ENCODE results near the gene UST.
"Not testable (repeated sequence)": the region's sequence is repeated elsewhere in the genome, so short reads cannot be mapped to it uniquely, and the experiment has no call there.

UST gene

DNA sequence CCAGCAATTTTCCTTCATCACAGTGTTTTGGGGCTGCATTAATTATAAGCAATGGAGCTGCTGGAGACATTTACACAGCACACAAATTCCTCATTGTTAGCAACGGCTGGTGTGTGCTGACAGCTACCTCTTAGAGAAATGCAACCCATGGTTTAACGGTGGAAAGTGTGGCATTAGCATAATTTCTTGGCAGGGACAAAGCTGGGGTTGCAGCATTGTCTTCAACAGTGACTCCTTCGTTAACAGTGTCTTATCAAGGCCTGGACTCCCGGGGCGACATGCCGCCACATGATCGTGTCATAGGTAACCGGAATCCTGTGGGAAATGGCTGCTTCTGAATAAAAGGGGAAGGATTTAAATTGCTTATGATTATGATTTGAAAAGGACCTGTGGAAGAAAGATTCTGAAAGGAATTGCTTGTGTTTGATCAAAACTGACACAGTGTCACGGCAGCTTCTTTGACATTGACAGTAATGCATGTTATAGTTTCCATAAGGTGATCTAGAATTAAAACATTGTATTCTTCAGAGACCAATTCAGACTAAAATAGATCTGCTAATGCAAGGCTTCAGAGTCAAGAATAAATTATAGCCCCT, 128.0 kb downstream of the UST start:
- DNase-seq = no peak

DNA sequence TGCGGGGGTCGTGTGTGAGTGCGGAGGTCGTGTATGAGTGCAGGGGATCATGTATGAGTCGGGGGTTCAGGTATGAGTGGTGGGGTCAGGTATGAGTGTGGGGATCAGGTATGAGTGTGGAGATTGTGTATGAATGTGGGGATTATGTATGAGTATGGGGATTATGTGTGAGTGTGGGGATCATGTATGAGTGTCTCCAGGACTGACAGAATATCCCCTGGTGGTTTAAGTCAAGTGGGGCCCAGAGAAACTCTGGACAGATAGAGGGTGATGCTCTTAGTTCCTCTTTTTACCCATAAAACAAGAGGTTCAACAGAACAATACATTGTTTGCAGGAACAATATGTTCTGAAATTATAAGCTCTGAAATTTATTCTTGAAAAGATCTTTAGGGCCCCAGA, 131.9 kb downstream of the UST start:
- DNase-seq = no peak

DNA sequence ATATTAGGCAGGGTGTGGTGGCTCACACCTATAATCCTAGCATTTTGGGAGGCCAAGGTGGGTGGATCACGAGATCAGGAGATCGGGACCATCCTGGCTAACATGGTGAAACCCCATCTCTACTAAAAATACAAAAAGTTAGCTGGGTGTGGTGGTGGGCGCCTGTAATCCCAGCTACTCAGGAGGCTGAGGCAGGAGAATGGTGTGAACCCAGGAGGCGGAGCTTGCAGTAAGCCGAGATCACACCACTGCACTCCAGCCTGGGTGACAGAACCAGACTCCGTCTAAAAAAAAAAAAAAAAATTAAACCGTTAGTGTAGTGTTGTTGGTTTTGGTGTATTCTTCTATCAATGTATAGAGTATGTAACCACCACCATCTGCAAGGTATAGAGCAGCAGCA, 133.9 kb downstream of the UST start:
- not testable (repeated sequence) for DNase-seq

DNA sequence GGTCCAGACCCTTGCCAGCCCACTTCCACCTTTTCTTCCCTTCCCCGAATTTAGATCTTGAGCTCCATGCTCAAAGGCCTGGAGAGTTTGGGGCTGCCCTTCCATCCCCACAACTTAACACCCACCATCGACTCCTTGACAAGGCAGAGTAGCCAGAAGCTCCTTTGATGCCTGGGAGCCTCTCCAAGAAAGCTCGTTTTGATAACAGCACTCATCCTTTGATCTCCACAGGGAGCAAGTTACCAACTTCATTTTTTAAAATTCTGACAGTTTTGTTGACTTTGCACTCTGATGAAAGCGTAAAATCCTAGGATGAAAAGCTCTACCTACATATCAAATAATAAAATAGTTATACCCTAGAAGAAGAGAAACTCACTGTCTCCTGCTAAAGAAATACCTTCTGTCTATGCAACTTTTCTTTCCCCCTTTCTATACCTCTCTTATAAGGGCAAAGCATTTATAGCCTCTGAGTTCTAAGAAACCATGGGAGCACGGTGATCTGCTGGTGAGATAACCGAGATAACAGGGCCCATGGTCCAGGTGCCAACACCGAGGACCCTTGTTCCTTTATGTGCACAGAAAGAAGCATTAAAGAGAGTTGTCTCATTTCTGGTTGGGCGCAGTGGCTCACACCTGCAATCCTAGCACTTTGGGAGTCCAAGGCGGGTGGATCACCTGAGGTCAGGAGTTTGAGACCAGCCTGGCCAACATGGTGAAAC, 134.9 kb downstream of the UST start:
- no peak for DNase-seq

DNA sequence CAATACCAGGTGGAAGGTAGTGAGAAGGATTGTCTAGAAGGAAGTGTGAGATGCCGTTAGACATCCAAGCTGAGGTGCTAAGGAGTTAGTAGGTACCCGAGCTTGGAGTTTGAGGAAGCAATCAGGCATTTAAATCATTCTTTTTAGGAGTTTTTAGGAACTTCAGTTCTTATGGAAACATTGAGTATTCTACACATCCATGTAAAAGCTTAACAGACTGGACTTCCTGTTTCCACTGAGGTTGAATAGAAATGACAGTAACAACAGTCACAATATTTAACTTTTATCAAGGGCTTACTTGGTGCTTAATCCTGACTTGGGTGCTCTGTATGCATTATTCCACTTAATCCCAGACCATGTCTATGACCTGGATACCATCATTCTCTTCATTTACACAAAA, 136.4 kb downstream of the UST start:
- DNase-seq = no peak

DNA sequence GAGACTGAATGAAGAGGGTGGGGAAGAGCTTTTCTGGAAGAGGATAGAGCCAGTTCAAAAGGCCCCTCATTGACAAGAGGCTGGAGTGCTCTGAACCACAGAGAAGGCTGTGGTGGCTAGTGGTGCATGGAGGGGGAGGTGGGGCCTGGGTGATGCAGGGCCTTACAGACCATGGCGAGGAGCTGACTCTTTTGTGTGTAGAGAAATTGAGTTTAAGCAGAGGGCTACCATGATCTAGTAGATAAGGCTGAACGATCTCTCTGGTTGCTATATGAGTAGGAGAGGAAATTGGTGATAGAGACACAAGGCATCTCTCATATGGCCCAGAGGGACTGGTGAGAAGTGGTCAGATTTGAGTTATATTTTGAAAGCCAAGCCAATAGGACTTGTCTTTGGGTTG, 137.6 kb downstream of the UST start:
- DNase-seq = no peak

DNA sequence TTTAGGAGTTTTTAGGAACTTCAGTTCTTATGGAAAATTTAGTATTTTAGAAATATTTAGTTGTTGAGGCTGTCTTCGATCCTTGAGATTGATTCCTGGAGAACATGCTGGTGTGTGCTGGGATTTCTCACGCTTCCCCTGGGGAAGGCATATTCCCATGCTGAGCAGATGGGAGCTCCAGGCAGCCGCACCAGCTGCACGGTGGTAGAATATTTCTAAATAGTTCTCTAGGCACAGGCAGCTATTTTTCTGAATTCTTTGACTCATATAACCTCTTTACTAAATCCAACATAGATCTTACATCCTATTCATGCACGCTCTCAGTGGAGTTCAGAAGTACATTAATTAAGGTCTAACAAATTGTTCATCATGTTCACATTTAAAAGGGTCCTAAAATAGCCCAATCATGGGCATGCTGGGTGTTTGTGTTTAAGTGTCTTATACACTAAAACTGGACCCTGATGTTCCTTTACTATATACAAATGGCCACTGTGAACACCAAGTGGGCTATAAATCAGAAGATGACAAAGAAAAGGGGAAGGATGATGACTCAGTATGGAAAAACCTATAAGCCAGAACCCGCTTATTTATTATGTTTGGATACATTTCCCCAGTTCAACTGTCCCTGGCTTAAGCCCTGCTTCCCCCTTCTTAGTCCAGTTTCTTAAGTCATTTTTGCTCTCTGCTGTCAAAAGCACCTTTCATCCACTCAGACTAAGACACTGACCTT, 138.5 kb downstream of the UST start:
- DNase-seq = no peak

DNA sequence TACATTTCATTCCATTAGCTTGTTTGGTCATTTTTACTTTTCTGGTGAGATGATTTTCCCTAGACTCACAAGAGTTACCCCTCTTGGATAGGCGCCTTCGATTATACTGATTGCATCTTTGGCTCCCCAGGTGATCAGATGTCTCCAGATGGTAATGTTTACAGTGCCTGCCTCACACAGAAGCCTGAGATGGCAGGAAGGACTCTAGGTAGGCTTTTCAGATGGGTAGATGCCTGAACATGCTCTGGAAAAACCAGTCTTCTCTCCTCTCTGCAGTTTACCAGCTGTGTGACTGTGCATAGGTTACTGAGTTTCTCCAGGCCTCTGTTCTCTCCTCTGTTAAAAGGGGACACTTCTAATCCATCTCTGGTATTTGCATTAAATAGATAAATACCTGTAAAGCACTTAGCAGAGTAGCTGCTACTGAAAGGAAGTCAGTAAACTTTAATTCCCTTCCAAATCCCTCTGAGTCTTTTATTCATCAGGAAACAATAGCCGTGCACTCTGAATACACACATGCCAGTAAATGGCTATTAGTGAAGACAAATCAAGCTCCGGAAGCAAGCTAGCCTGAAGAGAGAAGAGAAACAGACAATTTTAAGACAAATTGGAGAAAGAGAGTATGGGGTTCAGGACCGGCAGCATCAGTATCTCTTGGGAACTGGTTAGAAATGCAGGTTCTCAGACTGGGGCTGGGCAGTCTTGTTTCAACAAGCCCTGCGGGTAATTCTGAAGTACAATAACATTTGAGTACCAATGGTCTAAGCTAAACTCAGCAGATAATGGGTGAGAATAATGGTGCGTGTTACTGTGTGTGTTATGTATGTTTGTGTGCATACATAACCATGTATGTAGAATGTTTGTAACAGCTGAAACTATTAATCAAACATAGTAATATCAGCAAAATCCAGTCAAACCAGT, 139.4 kb downstream of the UST start:
- no peak for DNase-seq

DNA sequence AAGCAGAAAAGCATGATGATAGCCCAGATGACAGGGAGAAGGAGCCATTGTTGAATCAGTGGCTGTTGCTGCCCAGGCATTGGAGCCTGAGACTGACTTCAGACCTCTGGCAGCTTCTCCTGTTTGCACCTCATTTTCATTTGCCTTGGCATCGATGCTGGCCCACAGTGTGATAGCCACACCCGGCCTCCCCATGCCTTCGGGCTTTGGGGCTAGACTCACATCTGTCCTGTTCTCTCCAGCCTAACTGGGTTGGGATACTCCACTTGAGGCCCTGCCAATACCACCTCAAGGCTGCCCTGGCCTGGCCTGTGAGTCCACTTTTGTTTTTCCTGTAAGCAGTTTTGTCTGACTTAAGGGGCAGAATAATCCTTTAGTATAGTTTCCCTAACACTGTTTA, 140.4 kb downstream of the UST start:
- no peak for DNase-seq

DNA sequence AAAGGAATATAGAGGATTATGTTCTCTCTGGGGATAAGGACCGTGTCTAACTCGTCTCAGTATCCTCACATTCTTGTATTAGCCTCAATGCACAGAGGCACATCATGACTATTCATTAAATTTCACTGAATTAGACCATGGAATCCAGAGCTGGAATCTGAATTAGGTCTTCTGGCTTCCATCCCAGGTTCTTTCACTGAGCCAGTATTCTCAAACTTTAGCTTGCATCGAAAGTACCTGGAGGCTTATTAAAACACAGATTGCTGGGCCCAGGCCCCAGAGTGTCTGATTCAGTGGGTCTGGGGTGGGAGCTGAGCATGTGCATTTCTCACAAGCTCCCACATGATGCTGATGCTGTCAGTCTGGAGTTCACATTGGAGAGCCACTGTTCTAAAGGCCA, 142.0 kb downstream of the UST start:
- DNase-seq = no peak

DNA sequence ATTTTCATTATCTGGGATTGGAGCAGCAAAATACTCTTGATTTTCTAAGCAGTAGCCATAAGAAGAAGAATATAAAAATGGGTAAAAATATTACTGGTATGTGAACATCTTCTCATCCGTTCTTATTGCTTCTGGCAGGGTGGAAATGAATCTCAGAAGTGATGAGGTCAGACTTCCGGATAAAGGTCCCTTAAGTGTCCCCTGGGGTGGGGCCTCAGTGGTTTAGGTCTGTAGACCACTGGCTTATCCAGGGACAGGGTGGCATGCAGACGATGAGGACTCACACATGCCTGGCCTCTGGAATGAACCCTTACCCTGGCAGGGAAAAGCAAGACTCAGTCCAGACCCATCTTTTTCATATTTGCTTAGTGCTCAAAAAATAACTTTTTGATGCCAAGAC, 143.3 kb downstream of the UST start:
- no peak for DNase-seq

DNA sequence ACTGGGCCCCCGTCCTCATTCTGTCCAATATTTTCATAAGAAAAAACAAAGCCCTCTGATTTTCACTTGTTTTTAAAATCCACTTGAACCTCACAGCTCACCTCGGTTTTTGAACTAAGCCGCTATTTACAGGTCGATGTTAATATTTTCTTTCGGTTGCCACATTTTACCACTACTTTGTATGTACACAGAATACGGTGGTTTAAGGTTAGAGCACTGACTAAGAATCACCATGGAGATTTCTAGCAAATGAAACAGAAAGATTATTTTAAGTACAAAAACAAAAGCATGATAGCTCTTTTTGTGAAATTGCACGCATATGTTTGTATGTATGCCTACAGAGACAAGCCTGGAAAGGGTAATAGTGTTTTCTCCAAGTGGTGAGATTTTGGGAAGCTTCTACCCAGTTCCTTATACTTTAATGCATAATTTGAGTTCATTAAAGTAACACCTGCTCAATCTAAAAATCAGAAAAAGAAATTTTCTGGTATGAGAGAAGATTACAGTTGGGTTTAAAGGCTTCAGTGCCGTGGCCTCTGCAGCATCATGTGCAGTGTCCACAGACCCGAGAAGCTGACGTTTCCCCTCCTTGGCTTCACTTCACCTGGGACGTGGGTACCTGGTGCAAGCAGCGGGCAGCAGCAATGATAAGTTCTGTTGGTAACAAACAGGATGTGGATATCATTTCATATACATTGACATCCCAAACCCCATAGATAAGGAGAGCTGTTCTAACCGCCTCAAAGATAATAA, 144.0 kb downstream of the UST start:
- DNase-seq = no peak

DNA sequence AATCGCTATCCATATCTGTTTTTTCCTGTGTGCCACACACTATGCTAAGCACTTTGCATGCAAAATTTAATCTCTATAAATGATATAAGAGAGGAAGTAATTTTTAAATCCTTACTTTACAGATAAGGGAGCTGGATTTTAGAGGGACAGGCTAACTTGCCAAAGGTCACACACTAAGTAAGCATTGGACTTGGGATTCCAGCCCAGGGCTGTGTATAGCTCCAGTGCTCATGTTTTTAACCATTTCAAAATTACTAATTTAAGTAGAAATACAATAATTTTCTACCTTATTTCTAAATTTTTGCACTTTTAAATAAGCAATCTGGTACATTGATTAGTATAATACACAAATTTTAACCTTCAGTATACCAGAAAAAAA, 144.6 kb downstream of the UST start:
- DNase-seq = no peak

DNA sequence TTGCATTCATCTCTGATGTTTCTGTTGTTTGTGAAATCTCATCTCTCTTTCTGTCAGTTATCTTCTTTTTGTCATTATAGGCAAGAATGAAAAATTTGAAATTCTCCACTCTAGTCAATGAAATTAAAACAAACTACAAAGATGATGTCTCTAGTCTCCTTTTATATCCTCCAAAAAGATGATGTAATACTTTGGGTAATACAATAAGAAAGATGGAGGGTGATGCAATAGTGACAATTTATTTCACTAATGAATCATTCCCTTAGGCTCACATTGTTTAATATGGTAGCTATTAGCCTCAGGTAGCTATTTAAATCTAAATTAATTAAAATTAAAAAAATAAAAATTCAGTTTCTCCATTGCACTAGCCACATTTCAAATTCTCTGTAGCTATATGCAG, 145.4 kb downstream of the UST start:
- no peak for DNase-seq

DNA sequence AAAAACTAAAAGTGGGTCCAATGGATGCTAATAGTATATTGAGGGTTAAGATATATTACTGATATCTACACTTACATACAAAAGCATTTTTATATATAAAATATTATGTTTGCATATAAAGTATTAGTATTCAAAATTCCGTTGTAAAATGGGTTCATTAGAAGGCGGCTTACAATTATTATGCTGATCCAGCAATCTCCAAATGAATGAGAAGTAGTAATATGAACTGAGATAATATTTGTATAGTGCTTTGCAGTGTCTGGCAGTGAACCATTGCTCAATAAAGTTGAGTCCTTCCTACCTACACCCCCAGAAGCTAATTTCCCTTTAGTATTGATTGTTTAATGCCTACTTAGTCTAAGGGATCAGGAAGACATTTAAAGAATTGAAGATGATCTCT, 146.2 kb downstream of the UST start:
- no peak for DNase-seq

DNA sequence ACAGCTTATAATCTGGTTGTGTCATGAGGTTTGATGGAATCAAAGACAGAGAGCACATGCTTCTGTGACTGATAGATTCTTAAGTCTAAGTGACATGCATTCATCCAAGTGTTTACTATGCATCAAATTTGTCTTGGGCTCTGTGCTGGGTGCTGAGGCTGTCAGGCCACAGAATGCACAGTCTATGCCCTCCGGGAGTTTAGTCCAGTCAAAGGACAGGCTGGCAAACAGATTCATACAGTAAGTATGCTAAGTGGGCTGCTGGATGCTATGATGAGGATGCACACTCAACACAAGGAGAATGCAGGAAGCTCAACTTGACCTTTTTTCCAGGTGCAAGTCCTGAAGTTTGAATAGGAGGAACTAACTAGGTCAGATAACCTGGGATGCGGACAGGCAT, 146.7 kb downstream of the UST start:
- no peak for DNase-seq

DNA sequence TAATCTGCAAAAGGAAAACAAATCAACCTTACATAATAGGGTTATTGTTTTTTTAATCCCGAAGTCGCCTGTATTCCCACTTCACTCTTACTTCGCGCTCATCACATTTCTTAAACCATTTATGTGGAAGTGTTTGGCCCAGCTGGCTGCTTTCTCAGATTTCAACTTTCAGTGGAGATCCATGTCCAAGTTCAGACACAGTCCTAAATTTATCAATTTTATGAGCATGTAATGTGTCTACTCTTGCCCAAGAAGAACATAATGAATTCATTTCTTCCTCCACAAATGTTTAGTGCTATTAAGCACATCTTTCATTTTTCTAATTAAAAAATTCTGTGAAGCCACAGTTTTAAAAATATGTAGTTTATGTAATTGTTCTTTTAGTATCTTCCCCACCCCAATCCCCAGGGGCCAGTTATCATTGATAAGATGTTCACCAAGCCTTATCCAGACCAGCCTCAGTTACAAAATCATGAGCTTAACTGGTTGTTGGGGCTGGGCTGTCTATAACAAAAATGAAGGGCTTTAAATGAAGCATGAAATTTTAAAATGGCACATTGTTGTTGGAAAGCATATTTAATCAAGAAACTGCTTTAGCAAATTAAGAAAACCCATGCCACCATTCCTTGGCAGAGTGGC, 151.7 kb downstream of the UST start:
- no peak for DNase-seq

DNA sequence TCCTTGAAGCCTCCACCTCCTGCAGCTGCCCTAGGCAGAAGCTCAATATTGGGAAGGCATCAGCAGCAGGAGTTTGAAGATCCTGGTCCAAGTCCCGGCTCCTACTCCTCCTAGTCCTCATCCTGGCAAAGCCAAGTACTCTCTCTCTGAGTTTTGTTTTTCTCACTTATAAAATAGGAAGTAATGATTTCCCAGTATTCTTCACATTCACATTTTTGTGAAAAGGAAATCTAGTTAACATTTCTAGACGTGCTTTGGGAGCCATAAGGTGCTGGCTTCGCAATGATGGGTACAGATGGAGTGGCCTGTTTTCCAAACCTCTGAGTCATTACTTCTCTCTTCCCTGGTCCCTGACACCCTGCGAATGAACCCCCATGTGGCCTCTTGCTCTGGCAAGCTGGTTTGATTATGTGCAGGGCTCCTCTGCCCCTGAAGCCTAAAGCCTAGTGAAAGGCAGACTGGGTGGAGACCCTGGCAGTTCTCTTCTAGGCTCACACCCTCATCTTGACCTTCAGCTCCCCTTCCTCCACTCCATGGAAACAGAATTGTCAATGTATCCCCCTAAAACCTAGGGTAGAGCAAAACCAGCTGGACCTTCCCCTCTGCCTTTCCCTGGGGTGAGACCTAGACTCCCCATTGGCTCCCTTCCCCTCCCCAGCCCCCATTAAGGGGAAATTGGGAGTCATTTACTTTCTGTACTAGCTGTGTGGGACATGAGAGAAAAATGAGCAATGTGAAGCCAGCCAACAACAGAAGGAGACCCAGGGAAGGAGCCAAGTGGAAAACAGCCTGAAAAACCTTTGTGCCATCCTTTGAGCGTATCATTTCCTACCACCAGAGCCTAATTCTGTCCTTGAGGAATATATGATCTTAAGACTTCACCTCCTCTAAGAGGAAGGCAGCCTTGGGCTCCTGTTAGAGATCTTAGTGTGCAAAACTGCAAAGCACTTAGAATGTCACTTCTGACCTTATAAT, 158.4 kb downstream of the UST start:
- no peak for DNase-seq

DNA sequence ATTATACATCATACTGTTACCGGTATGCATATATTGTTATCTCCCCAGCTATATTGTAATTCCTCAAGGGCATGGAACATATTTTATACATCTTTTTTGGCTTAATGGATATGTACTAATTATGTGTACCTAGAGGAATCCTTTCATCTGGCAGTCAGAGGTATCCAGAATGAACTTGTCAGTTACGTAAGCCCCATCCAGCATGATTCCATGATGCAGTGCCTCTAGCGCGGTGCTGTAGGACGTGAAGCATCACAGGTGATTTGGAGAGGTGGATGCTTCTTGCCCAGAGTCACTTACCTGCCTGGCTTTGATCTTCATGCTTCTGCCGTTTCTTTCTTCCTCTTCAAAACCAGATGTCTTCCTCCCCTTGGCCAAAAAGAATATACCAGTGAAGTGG, 159.1 kb downstream of the UST start:
- DNase-seq = no peak

DNA sequence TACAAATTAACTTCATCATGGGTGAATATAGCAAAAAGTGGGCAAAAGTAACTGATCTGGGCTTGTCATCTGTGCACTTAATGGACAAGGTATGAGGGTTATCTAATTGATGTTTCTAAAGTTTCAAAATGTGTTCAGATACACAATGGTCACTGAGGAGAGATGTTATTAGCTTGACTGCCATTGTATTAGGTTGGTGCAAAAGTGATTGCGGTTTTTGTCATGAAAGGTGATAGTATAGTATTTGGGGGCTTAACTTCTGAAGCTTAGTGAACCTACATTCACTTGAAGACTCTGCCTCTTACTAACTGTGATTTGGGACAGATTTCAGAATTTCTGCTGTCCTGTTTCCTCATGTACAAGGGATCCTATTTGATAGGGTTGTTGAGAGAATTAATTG, 159.6 kb downstream of the UST start:
- no peak for DNase-seq

DNA sequence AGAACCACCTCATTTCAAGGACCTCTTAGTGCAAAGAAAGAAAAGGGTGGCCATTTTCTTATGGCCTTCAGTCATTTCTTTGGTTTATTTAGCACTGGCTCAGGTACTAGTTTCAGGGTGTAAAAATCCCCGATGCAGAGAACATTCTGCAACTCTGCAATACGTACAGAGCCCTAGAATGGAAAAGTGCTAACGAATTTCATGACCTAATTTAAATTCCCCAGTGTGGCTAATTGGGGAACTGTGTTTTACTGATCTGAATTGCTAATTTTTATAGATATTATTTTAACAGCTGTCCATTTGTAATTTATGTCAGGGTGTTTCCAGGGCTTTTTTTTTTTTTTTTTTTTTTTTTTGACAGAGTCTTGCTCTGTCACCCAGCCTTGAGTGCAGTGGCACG, 160.7 kb downstream of the UST start:
- no peak for DNase-seq

Data from T1000 (cell line).